GM13976 (cell line): ENCODE data around the gene REEP2.
A peak's percentile ranks its signal among the peaks of the same experiment; 100 is the strongest.

Experiments
- DNase-seq: peaks from one replicate; pipeline ENCODE4 v3.0.0; 2012; ENCODE audit warnings: low spot score
- CTCF ChIP-seq: IDR thresholded peaks from 2 replicates; pipeline ENCODE4 v1.5.1; 2012; ENCODE audit warnings: borderline replicate concordance, mild to moderate bottlenecking; ENCODE audit not compliant: insufficient read depth; ENCODE audit errors: extremely low read depth, missing control alignments, control extremely low read depth
- in situ Hi-C: fragments of 300-500 bp; cut with MboI; formaldehyde crosslinking; loops from one replicate; pipeline ENCODE4 v1.12.0; 2022; ENCODE audit warnings: low sequenced_read_pairs, mixed read lengths, inconsistent platforms; ENCODE audit not compliant: unreplicated experiment

Gene REEP2

GRCh38 chr5:138455232-138455930, 16.5 kb downstream of the REEP2 start:
- DNase-seq = no peak
- in situ Hi-C loops = no loop called here
- no peak for TF ChIP-seq CTCF

GRCh38 chr5:138457531-138458275, 18.8 kb downstream of the REEP2 start:
- in situ Hi-C loops = no loop called here
- TF ChIP-seq CTCF = no peak
- no peak for DNase-seq

GRCh38 chr5:138458384-138458783, 19.5 kb downstream of the REEP2 start:
- no peak for TF ChIP-seq CTCF
- in situ Hi-C loops = no loop called here

GRCh38 chr5:138458856-138459255, 20.0 kb downstream of the REEP2 start:
- in situ Hi-C loops = no loop called here
- TF ChIP-seq CTCF = no peak
- DNase-seq = no peak

More at GRCh38 chr5:138458384-138458783, 19.5 kb downstream of the REEP2 start:
- no peak for DNase-seq

DNA sequence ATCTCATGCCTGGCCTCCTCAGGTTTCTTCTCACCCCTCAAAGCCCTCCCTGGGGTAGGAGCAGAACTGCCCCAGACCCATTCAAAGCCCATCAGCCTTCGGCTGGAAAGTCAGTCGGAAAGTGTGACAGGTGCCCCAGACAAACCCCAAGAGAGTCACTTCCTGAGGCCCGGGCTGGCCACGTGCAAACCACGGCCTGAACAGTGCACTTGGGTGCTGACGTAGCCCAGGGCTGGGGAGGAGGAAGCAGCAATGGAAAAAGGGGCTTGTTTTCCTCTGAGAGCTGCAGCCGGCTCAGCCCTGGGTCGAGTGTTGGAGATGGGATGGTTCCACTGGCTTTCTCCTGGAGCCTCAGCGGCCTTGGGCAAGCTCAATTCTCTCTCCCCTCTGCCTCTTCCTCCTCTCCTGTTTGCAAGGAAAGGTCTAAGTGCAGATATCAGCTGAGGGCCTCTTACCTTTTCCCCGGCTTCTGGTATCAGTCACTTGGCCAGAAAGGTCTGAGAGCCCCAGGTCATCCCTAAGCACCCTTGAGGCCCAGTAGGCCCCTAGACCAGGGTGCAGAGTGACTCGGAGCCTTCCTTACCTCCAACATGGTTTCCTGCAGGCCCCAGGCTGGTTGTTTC, 20.6 kb downstream of the REEP2 start:
- in situ Hi-C loops = no loop called here
- no peak for TF ChIP-seq CTCF
- peak; percentile 84 for DNase-seq

DNA sequence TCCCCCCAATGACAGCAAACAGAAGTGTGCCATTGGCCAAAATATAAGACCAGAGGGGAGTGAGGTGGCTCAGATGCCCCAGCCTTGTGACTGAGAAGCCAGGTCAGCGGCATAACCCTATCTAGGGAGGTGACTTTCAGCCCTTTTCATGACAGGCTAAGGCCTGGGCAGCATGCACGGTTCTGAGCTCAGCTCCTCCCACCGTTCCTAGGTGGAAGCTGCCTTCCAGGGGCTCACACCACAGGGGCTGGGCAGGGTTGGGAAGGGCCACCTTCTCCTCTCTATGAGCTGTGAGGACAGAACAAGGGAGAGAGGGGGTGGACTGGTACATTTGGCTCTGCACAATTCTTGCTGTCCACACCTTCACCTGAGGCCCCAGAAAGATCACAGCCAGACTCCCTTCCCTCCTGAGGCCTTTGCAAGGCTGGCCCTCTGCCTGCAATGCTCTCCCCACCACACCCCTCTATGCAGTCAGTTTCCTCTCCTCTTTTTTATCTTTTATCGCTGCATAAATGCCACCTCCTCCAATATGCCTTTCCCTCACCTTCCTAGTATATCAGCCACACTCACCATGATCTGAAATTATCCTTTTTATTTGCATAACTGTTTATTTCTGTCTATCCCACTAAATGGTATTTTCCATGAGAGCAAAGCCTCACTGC, 21.3 kb downstream of the REEP2 start:
- no peak for DNase-seq
- in situ Hi-C loops = no loop called here
- no peak for TF ChIP-seq CTCF
